Mesendoderm (in vitro differentiated cells): ENCODE data around the gene ANKFN1. TPM values are rescaled to one million over a fixed set of nuclear protein-coding genes. Genes with fewer than 3 reads are reported as not detected.

Experiments used
- DNase-seq: peaks from one replicate; pipeline ENCODE4 v3.0.0; 2013
- H2AK5ac ChIP-seq: 2 replicates; pipeline ENCODE4 v1.6.1; 2013; ENCODE audit warnings: low read length, inconsistent platforms
- H2BK120ac ChIP-seq: 2 replicates; pipeline ENCODE4 v1.6.1; 2013; ENCODE audit warnings: low read depth, mild to moderate bottlenecking, low read length, moderate library complexity, mixed read lengths
- H2BK15ac ChIP-seq: replicated peaks from 2 replicates; pipeline ENCODE4 v1.6.1; 2013; ENCODE audit warnings: low read depth, mild to moderate bottlenecking, moderate library complexity
- H2BK5ac ChIP-seq: 2 replicates; pipeline ENCODE4 v1.6.1; 2013; ENCODE audit warnings: low read length, inconsistent platforms
- H3K18ac ChIP-seq: 2 replicates; pipeline ENCODE4 v1.6.1; 2013; ENCODE audit warnings: mild to moderate bottlenecking, low read length, mixed read lengths
- H3K23ac ChIP-seq: one replicate; pipeline ENCODE4 v1.6.1; 2013; ENCODE audit warnings: low read length
- H3K27ac ChIP-seq: 2 replicates; pipeline ENCODE4 v1.5.1; 2013; ENCODE audit warnings: low read depth, mild to moderate bottlenecking, inconsistent platforms, low read length, moderate library complexity
- H3K27me3 ChIP-seq: 2 replicates; pipeline ENCODE4 v1.6.1; 2013; ENCODE audit warnings: low read length, control low read depth, mild to moderate bottlenecking, inconsistent platforms; ENCODE audit not compliant: insufficient read depth, poor library complexity
- H3K36me3 ChIP-seq: 2 replicates; pipeline ENCODE4 v1.6.1; 2013; ENCODE audit warnings: low read length, inconsistent platforms; ENCODE audit not compliant: control insufficient read depth, insufficient read depth
- H3K4ac ChIP-seq: one replicate; pipeline ENCODE4 v1.6.1; 2013; ENCODE audit warnings: low read depth, mild to moderate bottlenecking, low read length, moderate library complexity
- H3K4me1 ChIP-seq: 2 replicates; pipeline ENCODE4 v1.6.1; 2013; ENCODE audit warnings: low read depth, low read length, inconsistent platforms; ENCODE audit not compliant: control insufficient read depth
- H3K4me2 ChIP-seq: 2 replicates; pipeline ENCODE4 v1.6.1; 2013; ENCODE audit warnings: low read length
- H3K4me3 ChIP-seq: 2 replicates; pipeline ENCODE4 v1.5.1; 2013; ENCODE audit warnings: mild to moderate bottlenecking, low read length
- H3K56ac ChIP-seq: one replicate; pipeline ENCODE4 v1.6.1; 2013; ENCODE audit warnings: low read length
- H3K79me1 ChIP-seq: 2 replicates; pipeline ENCODE4 v1.6.1; 2013; ENCODE audit warnings: low read length, inconsistent platforms
- H3K79me2 ChIP-seq: 2 replicates; pipeline ENCODE4 v1.6.1; 2013; ENCODE audit warnings: mild to moderate bottlenecking, low read length; ENCODE audit not compliant: control insufficient read depth, insufficient read depth
- H3K9ac ChIP-seq: 2 replicates; pipeline ENCODE4 v1.6.1; 2013; ENCODE audit warnings: low read length, inconsistent platforms
- H4K5ac ChIP-seq: one replicate; pipeline ENCODE4 v1.6.1; 2013; ENCODE audit warnings: low read length
- H4K8ac ChIP-seq: one replicate; pipeline ENCODE4 v1.6.1; 2013; ENCODE audit warnings: low read depth, mild to moderate bottlenecking, control low read depth, low read length, moderate library complexity
- WGBS: extraction: QIAGEN DNeasy Blood & Tissue Kit; methylation state at CpG from one replicate; pipeline ENCODE4 v1.1.7; 2013; ENCODE audit warnings: low lambda C conversion rate, missing lambda C conversion rate; ENCODE audit not compliant: insufficient coverage; ENCODE audit errors: extremely low coverage; 5-methylcytosine and 5-hydroxymethylcytosine counted together
- small RNA-seq: library from polyadenylated mRNA; stranded (forward); fragments of <200 nt; extraction: miRNeasy Mini kit (QIAGEN cat#:217004); gene quantifications from one replicate; pipeline ENCODE3, GENCODE V24; 2013; ENCODE audit not compliant: insufficient read depth

The ANKFN1 gene

DNA sequence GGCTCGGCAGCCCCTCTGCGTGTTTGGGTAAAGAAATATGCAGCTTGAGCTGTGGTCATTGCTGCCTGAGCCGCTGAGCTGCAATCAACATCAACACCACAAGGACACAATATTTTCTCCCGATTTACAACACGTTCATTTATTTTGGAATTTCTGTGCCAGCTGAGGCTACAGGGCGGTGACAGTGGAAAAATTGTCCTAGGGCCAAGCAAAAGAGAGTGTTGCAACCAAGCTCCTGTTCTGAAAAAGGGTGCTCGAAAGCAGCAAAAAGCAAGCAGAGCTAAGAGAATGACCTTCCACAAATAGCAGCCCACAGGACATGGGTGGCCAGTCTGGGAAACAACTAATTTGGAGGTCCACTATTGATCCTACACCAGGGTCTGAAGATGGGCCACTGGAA lies 404.8 kb downstream of the ANKFN1 start:
- Histone ChIP-seq H3K27me3 (no peaks in the 10 kb centered on the region), H3K27ac (no peak overlapping the region), H2BK5ac (no peak overlapping the region), H2AK5ac (no peak overlapping the region), H3K4me2 (no peak overlapping the region), H3K4me1 (no peaks in the 10 kb centered on the region), H4K5ac (no peak overlapping the region), H2BK120ac (no peak overlapping the region), H3K4ac (no peak overlapping the region), H3K79me2 (no peaks in the 10 kb centered on the region), H3K4me3 (no peak overlapping the region), H3K36me3 (no peaks in the 10 kb centered on the region), H3K79me1 (no peaks in the 10 kb centered on the region), H4K8ac (no peak overlapping the region), H2BK15ac (no peak overlapping the region), H3K23ac (no peak overlapping the region), H3K18ac (no peak overlapping the region), H3K56ac (no peak overlapping the region), H3K9ac (no peak overlapping the region)
- no peak for DNase-seq
- no CpG with 5 or more reads among the region's 7 CpGs for WGBS

Small RNA genes lying within 50 kb of the gene (small RNA-seq; reads per million reads assigned to genes)
- not detected for gene AC006600.1
